Measurements from ENCODE around the gene MCM3AP.

GRCh38 chr21:46239817-46240325 lies 45.5 kb downstream of the MCM3AP start:
- TF ChIP-seq EZH2 (IDR thresholded peaks at IDR 0.05; ENCODE audit: borderline replicate concordance, low read length) = no peak
- no peak for TF ChIP-seq CTCF (IDR thresholded peaks at IDR 0.05; ENCODE audit: low read length)

Measured in OCI-LY1 (cell line).